ENCODE results near the gene KLHDC8B. TPM values are rescaled to one million over a fixed set of nuclear protein-coding genes. Genes with fewer than 3 reads are reported as not detected.

KLHDC8B gene
- polyA plus RNA-seq, 3 donors = 7.5 to 16.7 (median 12.9) TPM

DNA sequence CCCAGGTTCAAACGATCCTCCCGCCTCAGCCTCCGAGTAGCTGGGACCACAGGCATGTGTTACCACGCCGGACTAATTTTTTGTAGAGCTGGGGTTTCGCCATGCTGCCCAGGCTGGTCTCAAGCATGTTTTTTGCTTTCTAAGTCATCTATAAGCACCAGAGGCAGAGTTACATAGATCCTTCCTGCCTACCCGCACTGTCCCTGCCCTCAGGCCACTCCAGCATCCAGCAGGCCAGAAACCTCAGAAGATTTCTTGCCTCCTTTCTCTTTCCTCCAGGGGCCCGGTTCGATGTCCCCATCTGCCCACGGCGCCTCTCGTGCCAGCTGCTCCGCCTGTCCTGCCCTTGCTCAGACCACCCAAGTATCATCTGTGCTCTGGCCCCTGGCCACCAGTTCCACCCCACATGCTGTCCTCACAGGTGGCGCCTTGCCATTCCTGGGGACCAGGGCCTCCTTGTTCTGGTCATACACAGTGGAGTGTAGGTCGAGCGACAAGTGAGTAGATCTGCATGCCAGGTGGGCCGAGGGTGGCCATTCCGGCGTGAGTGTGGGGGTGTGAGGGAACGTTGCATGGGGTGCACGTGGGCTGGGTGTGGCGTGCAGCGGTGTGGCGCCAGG is 27.3 kb downstream of the KLHDC8B start:
- TF ChIP-seq, protein P1, sequence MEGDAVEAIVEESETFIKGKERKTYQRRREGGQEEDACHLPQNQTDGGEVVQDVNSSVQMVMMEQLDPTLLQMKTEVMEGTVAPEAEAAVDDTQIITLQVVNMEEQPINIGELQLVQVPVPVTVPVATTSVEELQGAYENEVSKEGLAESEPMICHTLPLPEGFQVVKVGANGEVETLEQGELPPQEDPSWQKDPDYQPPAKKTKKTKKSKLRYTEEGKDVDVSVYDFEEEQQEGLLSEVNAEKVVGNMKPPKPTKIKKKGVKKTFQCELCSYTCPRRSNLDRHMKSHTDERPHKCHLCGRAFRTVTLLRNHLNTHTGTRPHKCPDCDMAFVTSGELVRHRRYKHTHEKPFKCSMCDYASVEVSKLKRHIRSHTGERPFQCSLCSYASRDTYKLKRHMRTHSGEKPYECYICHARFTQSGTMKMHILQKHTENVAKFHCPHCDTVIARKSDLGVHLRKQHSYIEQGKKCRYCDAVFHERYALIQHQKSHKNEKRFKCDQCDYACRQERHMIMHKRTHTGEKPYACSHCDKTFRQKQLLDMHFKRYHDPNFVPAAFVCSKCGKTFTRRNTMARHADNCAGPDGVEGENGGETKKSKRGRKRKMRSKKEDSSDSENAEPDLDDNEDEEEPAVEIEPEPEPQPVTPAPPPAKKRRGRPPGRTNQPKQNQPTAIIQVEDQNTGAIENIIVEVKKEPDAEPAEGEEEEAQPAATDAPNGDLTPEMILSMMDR (IDR thresholded peaks at IDR 0.05) = no peak
- Histone ChIP-seq H3K27ac (ENCODE audit: low read depth in 1 of 2, low read length in 2 of 2) (no peak overlapping the region), H3K79me2 (ENCODE audit: insufficient read depth, low read length) (no peaks in the 10 kb centered on the region), H4K20me1 (ENCODE audit: insufficient read depth, low read length) (no peaks in the 10 kb centered on the region), H3K4me1 (ENCODE audit: control insufficient read depth in 1 of 2, insufficient read depth in 2 of 2, low read length in 2 of 2) (no peaks in the 10 kb centered on the region), H3K9ac (ENCODE audit: insufficient read depth, low read length, poor library complexity, severe bottlenecking) (no peak overlapping the region), H3K4me2 (replicated peaks; ENCODE audit: extremely low read depth, low read length, poor library complexity, severe bottlenecking) (no peak overlapping the region), H3K9me3 (replicated peaks in 1 of 2; ENCODE audit: control insufficient read depth in 1 of 2, insufficient read depth in 1 of 2, low read length in 2 of 2) (peaks cover 4 to 13% of the 10 kb centered on the region in 2 donors), H3K36me3 (replicated peaks in 1 of 2; ENCODE audit: control insufficient read depth in 1 of 2, insufficient read depth in 2 of 2, low read length in 2 of 2) (no peaks in the 10 kb centered on the region), H3K27me3 (ENCODE audit: control insufficient read depth in 2 of 2, insufficient read depth in 2 of 2, low read length in 2 of 2) (peaks cover 0 to 15% of the 10 kb centered on the region in 2 donors), H2AFZ (ENCODE audit: insufficient read depth, low read depth, low read length, poor library complexity, severe bottlenecking) (no peak overlapping the region), H3K4me3 (replicated peaks in 1 of 3; ENCODE audit: low read depth in 2 of 3, low read length in 3 of 3) (no peak overlapping the region)
- WGBS (ENCODE audit: insufficient coverage) = 93% methylated on average over 19 of the region's 24 CpGs
- Mint-ChIP-seq H3K27ac (peak overlapping the region in 1 of 7 donors; percentile 60), H3K4me1 (no peaks in the 10 kb centered on the region), H3K36me3 (peaks cover 0 to 2% of the 10 kb centered on the region in 2 donors), H3K4me3 (no peak overlapping the region), H3K9me3 (peaks cover 9 to 23% (median 17%) of the 10 kb centered on the region in 7 donors), H3K27me3 (ENCODE audit: low read depth in 3 of 3) (peaks cover 7 to 27% (median 18%) of the 10 kb centered on the region in 3 donors)
- intact Hi-C loops (cut with micrococcal nuclease) = no loop called here
- DNase-seq = no peak

DNA sequence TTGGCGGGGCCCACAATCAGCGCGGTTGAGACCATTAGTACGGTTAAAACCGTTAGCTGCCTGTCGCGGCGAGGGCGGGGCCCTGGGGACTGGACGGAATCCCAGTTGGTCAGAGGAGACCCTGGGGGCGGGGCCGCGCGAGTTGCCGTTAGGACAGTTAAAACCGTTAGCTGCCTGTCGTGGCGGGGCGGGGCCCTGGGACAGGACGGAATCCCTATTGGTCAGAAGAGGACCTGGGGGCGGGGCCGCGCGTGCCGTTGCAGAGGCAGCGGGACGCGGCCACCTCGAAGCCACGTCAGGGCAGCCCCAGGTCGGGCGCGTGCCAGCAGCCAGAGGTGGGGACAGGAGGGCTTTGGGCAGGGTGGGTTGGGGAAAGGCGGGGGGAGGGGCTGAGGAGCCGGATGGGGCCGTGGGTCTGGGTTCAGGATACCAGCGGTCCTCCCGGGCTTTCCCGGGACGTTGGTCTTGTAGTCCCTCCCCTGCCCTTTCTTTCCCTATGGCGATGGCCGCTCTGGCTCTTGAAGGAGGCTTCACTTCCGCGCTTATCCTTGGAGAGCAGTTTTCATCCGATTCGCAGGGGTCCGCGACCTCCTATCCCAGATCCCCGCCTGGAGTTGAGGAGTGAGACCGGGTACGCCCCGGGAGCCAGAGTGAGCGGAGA is 28.0 kb downstream of the KLHDC8B start:
- H3K27me3 ChIP-seq (ENCODE audit: control insufficient read depth in 2 of 2, insufficient read depth in 2 of 2, low read length in 2 of 2) = peaks cover 0 to 15% of the 10 kb centered on the region in 2 donors
- H4K20me1 ChIP-seq (ENCODE audit: insufficient read depth, low read length) = no peaks in the 10 kb centered on the region
- no peak overlapping the region for H3K4me2 ChIP-seq (replicated peaks; ENCODE audit: extremely low read depth, low read length, poor library complexity, severe bottlenecking)
- WGBS (ENCODE audit: insufficient coverage) = 47% methylated on average over 48 of the region's 53 CpGs
- no peaks in the 10 kb centered on the region for H3K36me3 ChIP-seq (replicated peaks in 1 of 2; ENCODE audit: control insufficient read depth in 1 of 2, insufficient read depth in 2 of 2, low read length in 2 of 2)
- no peaks in the 10 kb centered on the region for H3K79me2 ChIP-seq (ENCODE audit: insufficient read depth, low read length)
- peaks cover 0 to 2% of the 10 kb centered on the region in 2 donors for H3K36me3 Mint-ChIP-seq
- H3K9ac ChIP-seq (ENCODE audit: insufficient read depth, low read length, poor library complexity, severe bottlenecking) = no peak overlapping the region
- H3K27me3 Mint-ChIP-seq (ENCODE audit: low read depth in 3 of 3) = peaks cover 7 to 27% (median 18%) of the 10 kb centered on the region in 3 donors
- intact Hi-C loops (cut with micrococcal nuclease) = no loop called here
- TF ChIP-seq, protein P1 (IDR thresholded peaks at IDR 0.05) = no peak
- H3K4me3 Mint-ChIP-seq = no peak overlapping the region
- no peak overlapping the region for H3K27ac Mint-ChIP-seq
- no peaks in the 10 kb centered on the region for H3K4me1 Mint-ChIP-seq
- H2AFZ ChIP-seq (ENCODE audit: insufficient read depth, low read depth, low read length, poor library complexity, severe bottlenecking) = peak overlapping the region; percentile 21
- no peaks in the 10 kb centered on the region for H3K4me1 ChIP-seq (ENCODE audit: control insufficient read depth in 1 of 2, insufficient read depth in 2 of 2, low read length in 2 of 2)
- no peak overlapping the region for H3K4me3 ChIP-seq (replicated peaks in 1 of 3; ENCODE audit: low read depth in 2 of 3, low read length in 3 of 3)
- peak in 2 of 3 donors; percentile 3 to 16 for DNase-seq
- H3K9me3 ChIP-seq (replicated peaks in 1 of 2; ENCODE audit: control insufficient read depth in 1 of 2, insufficient read depth in 1 of 2, low read length in 2 of 2) = peaks cover 4 to 13% of the 10 kb centered on the region in 2 donors
- H3K27ac ChIP-seq (ENCODE audit: low read depth in 1 of 2, low read length in 2 of 2) = no peak overlapping the region
- peaks cover 9 to 23% (median 17%) of the 10 kb centered on the region in 7 donors for H3K9me3 Mint-ChIP-seq

Data from CD14-positive monocyte (primary cell).